SU-DHL-6 (cell line): ENCODE data around the gene C2CD2.

Experiments
- EZH2phosphoT487 ChIP-seq: fragments of 200-600 bp; sonication (generic), shearing (Covaris generic); conservative IDR thresholded peaks from 2 replicates; pipeline ENCODE4 v1.6.1; 2018; ENCODE audit warnings: mild to moderate bottlenecking, antibody characterized with exemption, low read length, moderate library complexity, mixed read lengths
- TF ChIP-seq, protein P1 (sequence below): fragments of 200-600 bp; sonication (generic); IDR thresholded peaks from one replicate; pipeline ENCODE4 v1.5.1; 2017; ENCODE audit warnings: antibody characterized with exemption, mild to moderate bottlenecking, low read length, moderate library complexity; ENCODE audit not compliant: insufficient read depth, poor library complexity, severe bottlenecking

DNA sequence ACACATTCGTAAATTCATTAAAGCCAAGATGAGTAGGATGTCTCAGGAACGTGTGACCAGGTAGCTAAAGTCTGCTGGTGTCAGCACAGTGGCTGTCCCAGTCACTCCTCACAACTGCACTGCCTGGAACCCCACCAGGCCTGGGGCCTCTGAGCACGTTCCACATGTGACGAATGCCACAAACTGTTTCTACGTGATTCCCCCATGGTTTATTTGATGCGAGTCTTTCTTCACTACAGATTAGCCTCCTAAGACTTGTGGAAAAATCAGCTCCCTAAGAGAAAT, 107.8 kb downstream of the C2CD2 start:
- no peak for TF ChIP-seq EZH2phosphoT487
- TF ChIP-seq, protein P1, sequence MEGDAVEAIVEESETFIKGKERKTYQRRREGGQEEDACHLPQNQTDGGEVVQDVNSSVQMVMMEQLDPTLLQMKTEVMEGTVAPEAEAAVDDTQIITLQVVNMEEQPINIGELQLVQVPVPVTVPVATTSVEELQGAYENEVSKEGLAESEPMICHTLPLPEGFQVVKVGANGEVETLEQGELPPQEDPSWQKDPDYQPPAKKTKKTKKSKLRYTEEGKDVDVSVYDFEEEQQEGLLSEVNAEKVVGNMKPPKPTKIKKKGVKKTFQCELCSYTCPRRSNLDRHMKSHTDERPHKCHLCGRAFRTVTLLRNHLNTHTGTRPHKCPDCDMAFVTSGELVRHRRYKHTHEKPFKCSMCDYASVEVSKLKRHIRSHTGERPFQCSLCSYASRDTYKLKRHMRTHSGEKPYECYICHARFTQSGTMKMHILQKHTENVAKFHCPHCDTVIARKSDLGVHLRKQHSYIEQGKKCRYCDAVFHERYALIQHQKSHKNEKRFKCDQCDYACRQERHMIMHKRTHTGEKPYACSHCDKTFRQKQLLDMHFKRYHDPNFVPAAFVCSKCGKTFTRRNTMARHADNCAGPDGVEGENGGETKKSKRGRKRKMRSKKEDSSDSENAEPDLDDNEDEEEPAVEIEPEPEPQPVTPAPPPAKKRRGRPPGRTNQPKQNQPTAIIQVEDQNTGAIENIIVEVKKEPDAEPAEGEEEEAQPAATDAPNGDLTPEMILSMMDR: no peak
